Neural cell (in vitro differentiated cells): Measurements from ENCODE around the gene AQP3.

Experiments
- EP300 ChIP-seq: fragments of 450-650 bp; conservative IDR thresholded peaks from 2 replicates; pipeline ENCODE4 v1.6.1; 2014; ENCODE audit warnings: antibody characterized with exemption, mild to moderate bottlenecking, moderate library complexity; ENCODE audit not compliant: poor library complexity, severe bottlenecking
- EZH2 ChIP-seq: fragments of 200-600, 300-800 bp; shearing (Covaris generic), sonication (generic); IDR thresholded peaks from 2 replicates; pipeline ENCODE4 v1.6.1; 2014; ENCODE audit warnings: antibody characterized with exemption, low read length, borderline replicate concordance, mild to moderate bottlenecking; ENCODE audit not compliant: insufficient read depth, poor library complexity, severe bottlenecking
- MXI1 ChIP-seq: fragments of 450-650 bp; conservative IDR thresholded peaks from 2 replicates; pipeline ENCODE4 v1.6.1; 2014; ENCODE audit warnings: antibody characterized with exemption, mild to moderate bottlenecking; ENCODE audit not compliant: poor library complexity, severe bottlenecking
- POLR2AphosphoS5 ChIP-seq: IDR thresholded peaks from 2 replicates; pipeline ENCODE4 v1.6.1; 2012
- RAD21 ChIP-seq: fragments of 450-650 bp; conservative IDR thresholded peaks from 2 replicates; pipeline ENCODE4 v1.6.1; 2014; ENCODE audit warnings: antibody characterized with exemption, mild to moderate bottlenecking, moderate library complexity
- REST ChIP-seq: IDR thresholded peaks from 2 replicates; pipeline ENCODE4 v1.6.1; 2012; ENCODE audit warnings: borderline replicate concordance
- SMC3 ChIP-seq: fragments of 450-650 bp; conservative IDR thresholded peaks from 2 replicates; pipeline ENCODE4 v1.6.1; 2014; ENCODE audit warnings: antibody characterized with exemption, mild to moderate bottlenecking, moderate library complexity; ENCODE audit not compliant: poor library complexity
- TAF1 ChIP-seq: IDR thresholded peaks from 2 replicates; pipeline ENCODE4 v1.6.1; 2012; ENCODE audit warnings: low read depth
- TF ChIP-seq, protein P1 (sequence below): fragments of 450-650 bp; IDR thresholded peaks from 2 replicates; pipeline ENCODE4 v1.5.1; 2014; ENCODE audit warnings: antibody characterized with exemption, mild to moderate bottlenecking, moderate library complexity; ENCODE audit not compliant: poor library complexity, severe bottlenecking

- TF ChIP-seq, protein P1, sequence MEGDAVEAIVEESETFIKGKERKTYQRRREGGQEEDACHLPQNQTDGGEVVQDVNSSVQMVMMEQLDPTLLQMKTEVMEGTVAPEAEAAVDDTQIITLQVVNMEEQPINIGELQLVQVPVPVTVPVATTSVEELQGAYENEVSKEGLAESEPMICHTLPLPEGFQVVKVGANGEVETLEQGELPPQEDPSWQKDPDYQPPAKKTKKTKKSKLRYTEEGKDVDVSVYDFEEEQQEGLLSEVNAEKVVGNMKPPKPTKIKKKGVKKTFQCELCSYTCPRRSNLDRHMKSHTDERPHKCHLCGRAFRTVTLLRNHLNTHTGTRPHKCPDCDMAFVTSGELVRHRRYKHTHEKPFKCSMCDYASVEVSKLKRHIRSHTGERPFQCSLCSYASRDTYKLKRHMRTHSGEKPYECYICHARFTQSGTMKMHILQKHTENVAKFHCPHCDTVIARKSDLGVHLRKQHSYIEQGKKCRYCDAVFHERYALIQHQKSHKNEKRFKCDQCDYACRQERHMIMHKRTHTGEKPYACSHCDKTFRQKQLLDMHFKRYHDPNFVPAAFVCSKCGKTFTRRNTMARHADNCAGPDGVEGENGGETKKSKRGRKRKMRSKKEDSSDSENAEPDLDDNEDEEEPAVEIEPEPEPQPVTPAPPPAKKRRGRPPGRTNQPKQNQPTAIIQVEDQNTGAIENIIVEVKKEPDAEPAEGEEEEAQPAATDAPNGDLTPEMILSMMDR: no peak
- TF ChIP-seq EP300 (no peak), TAF1 (no peak), REST (no peak), POLR2AphosphoS5 (no peak), EZH2 (no peak), RAD21 (no peak), SMC3 (no peak), MXI1 (no peak)
These were observed 14.1 kb upstream of the AQP3 start for GRCh38 chr9:33461492-33461891.
